DMS79 treated with DMSO at 0.1 percent for 48 hours (cell line): ENCODE measurements around the gene FCER1A.

Source experiments
- DNase-seq: peaks from one replicate; lab custom pipeline; 2025; lab: John Stamatoyannopoulos, UW

FCER1A gene

DNA sequence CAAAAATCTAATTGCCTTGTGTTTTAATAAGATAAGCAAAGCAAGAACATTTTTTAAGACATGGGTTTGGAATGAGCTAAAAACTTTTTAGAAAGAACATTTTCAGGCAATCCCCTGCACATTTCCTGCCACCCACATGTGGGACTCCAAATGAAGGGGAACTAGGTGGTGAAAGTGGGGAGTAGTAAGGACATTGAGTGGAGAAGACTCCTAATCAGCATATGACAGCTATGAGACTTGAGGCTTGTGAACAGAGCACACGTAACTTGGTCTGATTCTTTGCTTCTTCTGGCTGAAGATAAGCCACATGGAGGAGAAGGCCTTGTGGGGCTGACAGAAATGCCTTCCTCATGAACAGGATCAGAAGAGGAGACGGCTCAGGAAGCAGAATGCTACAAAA, 50.3 kb downstream of the FCER1A start:
- no peak for DNase-seq
